Frontal cortex (tissue), 4 donors: ENCODE measurements around the gene TRPC6. TPM values are rescaled to one million over a fixed set of nuclear protein-coding genes. Genes with fewer than 3 reads are reported as not detected.

Experiments
- DNase-seq, 2 donors: peaks; one replicate each; pipeline ENCODE4 v3.0.0; 2012; ENCODE audit warnings: low spot score in 2 of 2
- FAIRE-seq: peaks from 2 replicates; lab custom pipeline; 2012; peaks lifted over from hg19 to GRCh38; lab: Jason Lieb, UNC
- total RNA-seq: library from RNA; depleted of rRNA; stranded (reverse); fragments of >200 nt; gene quantifications from one replicate; pipeline ENCODE4 v1.2.3, GENCODE V29; 2014
- donor health status: control.
- donor health status: control.
- donor health status: control.

TRPC6 gene
- total RNA-seq: 5.7 TPM

GRCh38 chr11:101583251-101584128 is at the start of gene TRPC6:
Gene TRPC6, minus strand, starts transcription at chr11:101584007. Its CDS starts 504 bp downstream, at chr11:101583503.
- FAIRE-seq (no peak), DNase-seq (peak in 1 of 2 donors; percentile 33)

- FAIRE-seq: no peak
- DNase-seq: no peak
Observed at GRCh38 chr11:101620026-101620425, 36.2 kb upstream of the TRPC6 start.

GRCh38 chr11:101618709-101619108 is 34.9 kb upstream of the TRPC6 start:
- no peak for DNase-seq
- no peak for FAIRE-seq

GRCh38 chr11:101617735-101618332 is 34.0 kb upstream of the TRPC6 start:
- DNase-seq: no peak

GRCh38 chr11:101612481-101612880 is 28.7 kb upstream of the TRPC6 start:
- DNase-seq (no peak), FAIRE-seq (no peak)

More at GRCh38 chr11:101617735-101618332, 34.0 kb upstream of the TRPC6 start:
- no peak for FAIRE-seq

- no peak for FAIRE-seq
- no peak for DNase-seq
Observed at GRCh38 chr11:101600924-101601323, 17.1 kb upstream of the TRPC6 start.

- no peak for DNase-seq
- no peak for FAIRE-seq
Observed at GRCh38 chr11:101586965-101587364, 3.2 kb upstream of the TRPC6 start.

GRCh38 chr11:101584655-101585054 is 848 bp upstream of the TRPC6 start:
- FAIRE-seq (no peak), DNase-seq (no peak)

GRCh38 chr11:101584129-101584515 is 315 bp upstream of the TRPC6 start:
- no peak for FAIRE-seq
- DNase-seq: no peak

GRCh38 chr11:101582989-101583250 is 887 bp downstream of the TRPC6 start:
- FAIRE-seq (no peak), DNase-seq (no peak)

- DNase-seq: no peak
- FAIRE-seq: no peak
Observed at GRCh38 chr11:101582236-101582988, 1.4 kb downstream of the TRPC6 start.

GRCh38 chr11:101577461-101577860 is 6.3 kb downstream of the TRPC6 start:
- no peak for FAIRE-seq
- no peak for DNase-seq

- FAIRE-seq: no peak
- no peak for DNase-seq
Observed at GRCh38 chr11:101576456-101576855, 7.4 kb downstream of the TRPC6 start.

GRCh38 chr11:101574886-101575285 is 8.9 kb downstream of the TRPC6 start:
- FAIRE-seq (no peak), DNase-seq (no peak)

GRCh38 chr11:101567071-101567470 is 16.7 kb downstream of the TRPC6 start:
- no peak for FAIRE-seq
- DNase-seq: no peak

GRCh38 chr11:101566626-101567025 is 17.2 kb downstream of the TRPC6 start:
- FAIRE-seq (no peak), DNase-seq (no peak)

- no peak for FAIRE-seq
- no peak for DNase-seq
Observed at GRCh38 chr11:101563166-101563565, 20.6 kb downstream of the TRPC6 start.

GRCh38 chr11:101555366-101555765 is 28.4 kb downstream of the TRPC6 start:
- no peak for FAIRE-seq
- DNase-seq: no peak

GRCh38 chr11:101553891-101554292 is 29.9 kb downstream of the TRPC6 start:
- DNase-seq (no peak), FAIRE-seq (no peak)

GRCh38 chr11:101552888-101553287 is 30.9 kb downstream of the TRPC6 start:
- DNase-seq: no peak
- FAIRE-seq: no peak

- no peak for DNase-seq
- no peak for FAIRE-seq
Observed at GRCh38 chr11:101528541-101528940, 55.3 kb downstream of the TRPC6 start.
